GM18873 (cell line): ENCODE data around the gene DOK3.
A peak's percentile ranks its signal among the peaks of the same experiment; 100 is the strongest.

Experiments used
- ATAC-seq: cut with Tn5 transposase; IDR thresholded peaks from one replicate; pipeline ENCODE4 v1.9.1; 2021; ENCODE audit warnings: mild to moderate bottlenecking, moderate library complexity, moderate number of reproducible peaks; ENCODE audit not compliant: unreplicated experiment, low FRiP score

Gene DOK3, protein sequence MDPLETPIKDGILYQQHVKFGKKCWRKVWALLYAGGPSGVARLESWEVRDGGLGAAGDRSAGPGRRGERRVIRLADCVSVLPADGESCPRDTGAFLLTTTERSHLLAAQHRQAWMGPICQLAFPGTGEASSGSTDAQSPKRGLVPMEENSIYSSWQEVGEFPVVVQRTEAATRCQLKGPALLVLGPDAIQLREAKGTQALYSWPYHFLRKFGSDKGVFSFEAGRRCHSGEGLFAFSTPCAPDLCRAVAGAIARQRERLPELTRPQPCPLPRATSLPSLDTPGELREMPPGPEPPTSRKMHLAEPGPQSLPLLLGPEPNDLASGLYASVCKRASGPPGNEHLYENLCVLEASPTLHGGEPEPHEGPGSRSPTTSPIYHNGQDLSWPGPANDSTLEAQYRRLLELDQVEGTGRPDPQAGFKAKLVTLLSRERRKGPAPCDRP

GRCh38 chr5:177509381-177509951 lies at the start of gene DOK3:
DOK3 (minus strand) TSS chr5:177509826; CDS start chr5:177509540, 286 bp downstream.
- ATAC-seq: no peak

- ATAC-seq: no peak
These were observed 48.2 kb upstream of the DOK3 start for GRCh38 chr5:177557796-177558195.

GRCh38 chr5:177557041-177557647 lies 47.5 kb upstream of the DOK3 start:
- ATAC-seq: no peak

DNA sequence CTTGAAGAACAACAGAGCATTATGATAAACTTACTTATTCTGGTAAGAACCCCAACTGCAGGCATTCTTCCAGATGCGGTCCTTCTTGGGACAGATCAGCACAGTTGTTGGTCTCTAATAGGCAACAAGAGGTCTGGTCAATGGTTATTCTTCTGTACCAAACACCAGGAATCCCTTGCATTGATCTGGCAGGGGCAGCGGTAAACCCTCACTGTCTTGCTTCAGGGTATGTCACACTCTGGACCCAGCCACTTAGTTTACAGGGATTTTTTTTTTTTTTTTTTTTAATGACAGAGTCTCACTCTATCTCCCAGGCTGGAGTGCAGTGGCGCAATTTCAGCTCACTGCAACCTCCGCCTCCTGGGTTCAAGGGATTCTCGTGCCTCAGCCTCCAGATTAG lies 46.0 kb upstream of the DOK3 start:
- no peak for ATAC-seq

GRCh38 chr5:177555228-177555627 lies 45.6 kb upstream of the DOK3 start:
- ATAC-seq: no peak

DNA sequence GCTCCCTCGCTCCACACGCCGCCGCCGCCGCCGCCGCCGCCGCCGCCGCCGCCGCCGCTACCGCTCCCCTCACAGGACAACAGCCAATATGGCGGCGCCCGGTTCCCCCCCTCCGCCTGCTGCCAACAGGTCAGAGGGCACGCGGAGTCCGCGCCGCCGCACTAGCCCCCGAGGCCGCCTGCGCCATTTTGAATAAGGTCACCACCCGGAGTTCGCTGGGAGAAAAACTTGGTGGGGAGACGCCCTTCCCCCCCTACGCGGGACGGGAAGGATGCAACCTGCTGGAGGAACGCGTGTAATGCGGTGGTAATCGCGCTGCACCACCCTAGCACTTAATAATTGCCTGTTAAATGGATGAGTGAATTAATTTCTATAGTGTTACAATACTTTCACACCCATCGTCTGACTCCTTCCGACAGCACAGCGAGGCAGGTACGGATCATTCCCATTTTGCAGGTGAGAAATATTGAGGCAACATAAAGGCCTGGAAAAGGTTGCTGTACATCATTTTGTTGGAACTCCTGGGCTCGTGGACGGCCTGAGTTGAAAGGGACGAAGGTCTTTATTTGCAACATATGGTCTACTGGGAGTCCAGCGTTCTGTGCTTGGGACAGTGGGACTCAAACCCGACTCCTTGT lies 45.0 kb upstream of the DOK3 start, which contains the start of gene FAM193B:
Gene FAM193B, minus strand, starts transcription at position 90 of the 638 bp plus-strand sequence. CDS start 105 bp downstream, outside the sequence.
- peak; percentile 56 for ATAC-seq

- ATAC-seq: peak; percentile 21
These were observed 44.2 kb upstream of the DOK3 start for GRCh38 chr5:177553671-177554429.

DNA sequence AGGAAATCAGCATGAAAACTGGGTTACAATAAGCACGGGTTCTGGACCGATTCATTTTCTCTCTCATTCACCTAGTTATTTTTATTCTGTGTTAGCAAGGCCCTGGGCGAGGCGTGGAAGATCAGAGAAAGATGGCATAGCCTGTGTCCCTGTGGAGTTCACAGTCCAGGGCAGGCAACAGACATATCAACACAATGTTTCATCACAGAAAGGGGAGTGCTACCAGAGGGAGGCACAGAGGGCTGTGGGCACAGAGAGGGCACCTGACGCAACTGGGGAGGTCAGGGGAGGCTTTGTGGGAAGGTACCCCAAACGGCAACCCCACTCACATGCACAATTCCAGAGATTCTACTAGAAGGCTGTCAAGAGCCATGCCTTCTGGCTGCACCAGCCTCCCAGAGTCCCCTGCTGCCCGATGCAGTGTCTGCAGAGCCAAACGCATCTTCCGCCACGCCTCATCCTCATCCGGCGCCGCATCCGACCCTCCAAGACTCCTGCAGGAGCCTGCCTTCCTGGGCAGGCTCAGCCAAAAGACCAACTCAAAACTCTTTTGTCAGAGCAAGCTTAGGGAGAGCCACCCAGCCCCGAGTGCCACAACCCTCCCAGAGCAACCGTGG lies 43.3 kb upstream of the DOK3 start:
- ATAC-seq: no peak

GRCh38 chr5:177550122-177550521 lies 40.5 kb upstream of the DOK3 start:
- no peak for ATAC-seq

- ATAC-seq: no peak
These were observed 38.9 kb upstream of the DOK3 start for GRCh38 chr5:177548495-177548894.

- no peak for ATAC-seq
These were observed 38.1 kb upstream of the DOK3 start for GRCh38 chr5:177547736-177548135.

- ATAC-seq: no peak
These were observed 36.7 kb upstream of the DOK3 start for GRCh38 chr5:177546258-177546741.

DNA sequence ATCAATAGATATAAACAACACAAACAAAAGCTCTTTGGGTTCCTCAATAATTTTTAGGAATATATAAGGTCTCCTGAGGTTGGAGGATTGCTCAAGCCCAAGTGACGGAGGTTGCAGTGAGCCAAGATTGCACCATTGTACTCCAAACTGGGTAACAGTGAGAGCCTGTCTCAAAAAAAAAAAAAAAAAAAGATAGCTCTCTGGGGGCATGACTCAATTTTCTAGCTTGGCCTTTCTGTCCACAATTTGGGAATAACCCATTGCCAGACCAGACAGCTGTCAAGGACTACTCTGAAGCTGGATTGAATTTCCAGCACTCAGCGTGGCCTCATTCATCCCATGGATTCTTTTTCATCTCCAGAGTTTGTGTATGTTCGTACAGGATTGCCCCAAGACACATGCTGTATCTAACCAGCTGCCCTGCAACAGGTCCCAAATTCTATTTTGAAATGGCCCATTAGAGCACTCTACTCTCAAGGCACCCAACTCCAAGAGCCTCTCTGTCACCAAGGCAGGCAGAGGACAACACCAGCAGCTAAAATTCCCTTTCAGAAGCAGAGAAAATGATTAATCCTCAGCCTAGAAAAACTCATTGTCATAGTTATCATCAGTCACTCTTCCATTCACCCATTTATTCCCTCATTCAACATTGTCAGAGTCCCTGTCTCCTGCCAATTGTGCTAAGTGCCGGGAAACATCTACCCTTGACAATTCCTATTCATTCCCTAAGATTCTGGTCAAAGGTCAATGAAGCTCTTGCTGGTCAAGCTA lies 36.0 kb upstream of the DOK3 start:
- ATAC-seq: no peak

GRCh38 chr5:177542816-177543465 lies 33.3 kb upstream of the DOK3 start:
- ATAC-seq: no peak

DNA sequence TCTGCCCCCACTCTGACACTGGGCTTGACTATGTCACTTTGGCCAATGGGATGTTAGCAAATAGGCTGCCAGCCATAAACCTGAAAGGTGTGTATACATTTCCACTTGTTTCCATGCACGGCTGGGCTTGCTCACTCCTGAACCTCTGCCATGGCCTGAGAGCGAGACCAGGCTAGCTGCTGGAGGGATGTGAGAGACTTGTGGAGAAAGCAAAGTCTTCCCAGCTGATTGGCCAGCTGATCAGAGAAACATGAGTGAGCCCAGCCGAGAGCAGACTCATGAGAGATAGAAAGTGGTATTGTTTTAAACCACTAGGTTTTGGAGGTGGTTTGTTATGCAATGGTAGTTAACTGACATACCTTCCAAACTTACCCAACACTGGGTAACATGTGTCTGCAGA lies 30.8 kb upstream of the DOK3 start:
- no peak for ATAC-seq

GRCh38 chr5:177539411-177539810 lies 29.8 kb upstream of the DOK3 start:
- ATAC-seq: no peak

DNA sequence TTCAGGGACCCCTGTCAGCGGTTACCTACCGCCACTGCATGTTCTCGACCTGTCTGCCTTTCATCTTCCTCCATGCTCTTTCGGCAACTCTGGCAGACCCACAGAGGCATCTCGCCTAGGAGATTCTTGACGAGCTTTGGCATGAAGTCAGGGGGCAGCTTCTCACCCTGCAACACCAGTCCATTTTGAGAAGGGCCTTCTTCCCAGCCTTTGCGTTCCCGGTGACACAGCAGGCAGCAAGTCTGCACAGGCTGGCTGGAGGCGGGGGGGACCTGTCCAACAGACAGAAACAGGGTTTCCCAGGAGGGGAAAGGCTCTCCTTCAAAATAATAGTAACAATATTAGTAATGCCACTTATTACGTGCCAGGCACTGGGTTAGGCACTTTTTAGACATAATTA lies 29.2 kb upstream of the DOK3 start:
- no peak for ATAC-seq
